ENCODE results near the gene TRH. TPM values are rescaled to one million over a fixed set of nuclear protein-coding genes. Genes with fewer than 3 reads are reported as not detected.
"Not testable (repeated sequence)": the region's sequence is repeated elsewhere in the genome, so short reads cannot be mapped to it uniquely, and the experiment has no call there.

The TRH gene
- total and polyA plus RNA-seq, 7 donors: not detected

GRCh38 chr3:130014526-130014925 lies 40.0 kb downstream of the TRH start:
- ATAC-seq (no peak), DNase-seq (peak in 1 of 2 donors; percentile 37)
- Histone ChIP-seq H3K36me3 (ENCODE audit: insufficient read depth in 1 of 2, low read depth in 1 of 2) (no peaks in the 10 kb centered on the region), H3K4me3 (no peak overlapping the region), H3K9me3 (no peaks in the 10 kb centered on the region), H3K27ac (no peak overlapping the region), H3K27me3 (ENCODE audit: insufficient read depth in 3 of 3, low read length in 2 of 3) (peaks cover 0 to 7% (median 2%) of the 10 kb centered on the region in 3 donors), H3K4me1 (no peaks in the 10 kb centered on the region)
- intact Hi-C loops (cut with DNase I): no loop called here
- WGBS, 3 donors: 54 to 58% (median 57%) methylated on average over 11 of the region's 11 CpGs
- no peak for TF ChIP-seq CTCF (IDR thresholded peaks at IDR 0.05)

GRCh38 chr3:130017661-130018060 lies 43.1 kb downstream of the TRH start:
- DNase-seq; ATAC-seq; H3K36me3 ChIP-seq (ENCODE audit: insufficient read depth in 1 of 2, low read depth in 1 of 2); H3K9me3 ChIP-seq; H3K27me3 ChIP-seq (ENCODE audit: insufficient read depth in 3 of 3, low read length in 2 of 3); intact Hi-C loops (cut with DNase I); H3K27ac ChIP-seq; H3K4me1 ChIP-seq; H3K4me3 ChIP-seq: not testable (repeated sequence)
- whole genome bisulfite sequencing, 3 donors: 70 to 85% (median 75%) methylated on average over 13 of the region's 13 CpGs

GRCh38 chr3:130026146-130026829 lies 51.8 kb downstream of the TRH start:
- H3K4me1 ChIP-seq; H3K36me3 ChIP-seq (ENCODE audit: insufficient read depth in 1 of 2, low read depth in 1 of 2); H3K27ac ChIP-seq; DNase-seq; H3K27me3 ChIP-seq (ENCODE audit: insufficient read depth in 3 of 3, low read length in 2 of 3); H3K9me3 ChIP-seq; intact Hi-C loops (cut with DNase I); H3K4me3 ChIP-seq; ATAC-seq: not testable (repeated sequence)
- 68 to 81% (median 77%) methylated on average over 11 to 13 of the region's 14 CpGs for WGBS, 3 donors

GRCh38 chr3:130027437-130027836 lies 52.9 kb downstream of the TRH start:
- H3K27me3 ChIP-seq (ENCODE audit: insufficient read depth in 3 of 3, low read length in 2 of 3); H3K9me3 ChIP-seq; H3K36me3 ChIP-seq (ENCODE audit: insufficient read depth in 1 of 2, low read depth in 1 of 2); DNase-seq; intact Hi-C loops (cut with DNase I); H3K4me3 ChIP-seq; H3K4me1 ChIP-seq; H3K27ac ChIP-seq; ATAC-seq: not testable (repeated sequence)
- WGBS, 3 donors: 68 to 74% (median 69%) methylated on average over 5 to 6 of the region's 6 CpGs

Other genes with a start within 250 kb of the TRH start
- 10 to 100 TPM; 38.1 to 55.0 (median 44.9) TPM for gene TMCC1, start 81.0 kb upstream of the TRH start, total RNA-seq
- gene TMCC1, start 81.0 kb upstream of the TRH start, polyA plus RNA-seq: 10 to 100 TPM; 12.4 to 31.4 (median 13.8) TPM
- not detected for gene ALG1L2, start 107.1 kb downstream of the TRH start, total RNA-seq
- not detected for gene ALG1L2, start 107.1 kb downstream of the TRH start, polyA plus RNA-seq

Measured in psoas muscle (tissue), 8 donors.